ENCODE data around the gene MAMSTR.
"Not testable (repeated sequence)": the region's sequence is repeated elsewhere in the genome, so short reads cannot be mapped to it uniquely, and the experiment has no call there.

MAMSTR gene, protein sequence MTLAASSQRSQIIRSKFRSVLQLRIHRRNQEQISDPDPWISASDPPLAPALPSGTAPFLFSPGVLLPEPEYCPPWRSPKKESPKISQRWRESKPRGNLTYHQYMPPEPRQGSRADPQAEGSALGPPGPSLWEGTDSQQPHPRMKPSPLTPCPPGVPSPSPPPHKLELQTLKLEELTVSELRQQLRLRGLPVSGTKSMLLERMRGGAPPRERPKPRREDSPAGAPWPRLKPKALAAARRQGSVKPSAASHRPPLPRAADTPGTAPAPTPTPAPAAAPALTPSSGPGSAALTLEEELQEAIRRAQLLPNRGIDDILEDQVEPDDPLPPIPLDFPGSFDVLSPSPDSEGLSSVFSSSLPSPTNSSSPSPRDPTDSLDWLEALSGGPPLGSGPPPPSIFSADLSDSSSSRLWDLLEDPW

DNA sequence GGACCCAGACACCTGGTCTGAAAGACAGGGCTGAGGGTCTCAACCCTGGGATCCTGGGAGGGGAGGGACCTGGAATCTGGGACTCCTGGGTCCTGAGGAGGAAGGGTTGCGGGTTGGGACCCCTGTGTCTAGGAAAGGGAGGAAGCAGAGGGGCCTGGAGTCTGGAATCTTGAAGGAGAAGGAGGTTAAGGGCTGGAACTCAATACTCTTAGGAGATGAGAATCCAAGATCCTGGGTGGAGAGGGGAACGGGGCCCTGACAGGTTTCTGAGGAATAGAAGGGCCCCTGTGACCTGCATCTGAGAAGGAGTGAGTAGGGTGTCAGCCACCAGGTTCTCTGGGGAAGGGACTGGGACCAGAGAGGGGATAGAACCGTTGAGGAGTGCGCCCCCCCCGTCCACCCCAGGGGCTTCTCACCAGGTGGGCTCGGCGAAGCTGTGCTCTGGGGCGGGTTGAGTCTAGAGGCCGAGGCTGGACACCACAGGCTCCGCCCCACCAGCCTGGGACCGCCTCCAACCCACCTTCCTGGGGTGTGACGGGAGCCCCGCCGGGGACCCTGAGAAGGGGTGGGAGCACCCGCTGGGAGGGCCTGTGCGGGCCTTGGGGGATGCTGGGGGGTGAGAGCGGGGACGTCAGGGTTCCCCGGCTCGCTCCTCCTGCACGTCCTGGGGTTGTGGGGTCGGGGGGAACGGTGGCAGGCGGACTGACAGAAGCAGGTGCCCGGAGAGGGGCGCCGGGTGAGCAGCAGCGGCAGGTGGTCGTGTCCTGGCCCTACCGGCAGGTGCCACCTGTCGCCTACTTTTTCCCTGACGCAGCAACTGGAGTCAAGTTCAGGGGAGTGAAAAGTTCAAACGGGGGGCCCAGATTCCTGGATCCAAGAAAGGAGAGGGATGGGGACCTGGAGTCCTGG, at the start of gene MAMSTR:
Gene MAMSTR (minus strand): TSS at position 463 of the 909 bp plus-strand sequence. CDS start 694 bp downstream, outside the sequence.
- TF ChIP-seq, protein P1, sequence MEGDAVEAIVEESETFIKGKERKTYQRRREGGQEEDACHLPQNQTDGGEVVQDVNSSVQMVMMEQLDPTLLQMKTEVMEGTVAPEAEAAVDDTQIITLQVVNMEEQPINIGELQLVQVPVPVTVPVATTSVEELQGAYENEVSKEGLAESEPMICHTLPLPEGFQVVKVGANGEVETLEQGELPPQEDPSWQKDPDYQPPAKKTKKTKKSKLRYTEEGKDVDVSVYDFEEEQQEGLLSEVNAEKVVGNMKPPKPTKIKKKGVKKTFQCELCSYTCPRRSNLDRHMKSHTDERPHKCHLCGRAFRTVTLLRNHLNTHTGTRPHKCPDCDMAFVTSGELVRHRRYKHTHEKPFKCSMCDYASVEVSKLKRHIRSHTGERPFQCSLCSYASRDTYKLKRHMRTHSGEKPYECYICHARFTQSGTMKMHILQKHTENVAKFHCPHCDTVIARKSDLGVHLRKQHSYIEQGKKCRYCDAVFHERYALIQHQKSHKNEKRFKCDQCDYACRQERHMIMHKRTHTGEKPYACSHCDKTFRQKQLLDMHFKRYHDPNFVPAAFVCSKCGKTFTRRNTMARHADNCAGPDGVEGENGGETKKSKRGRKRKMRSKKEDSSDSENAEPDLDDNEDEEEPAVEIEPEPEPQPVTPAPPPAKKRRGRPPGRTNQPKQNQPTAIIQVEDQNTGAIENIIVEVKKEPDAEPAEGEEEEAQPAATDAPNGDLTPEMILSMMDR (IDR thresholded peaks at IDR 0.05; ENCODE audit: low read depth, low read length) = no peak
- no peak for DNase-seq (ENCODE audit: extremely low read depth, low read depth)

DNA sequence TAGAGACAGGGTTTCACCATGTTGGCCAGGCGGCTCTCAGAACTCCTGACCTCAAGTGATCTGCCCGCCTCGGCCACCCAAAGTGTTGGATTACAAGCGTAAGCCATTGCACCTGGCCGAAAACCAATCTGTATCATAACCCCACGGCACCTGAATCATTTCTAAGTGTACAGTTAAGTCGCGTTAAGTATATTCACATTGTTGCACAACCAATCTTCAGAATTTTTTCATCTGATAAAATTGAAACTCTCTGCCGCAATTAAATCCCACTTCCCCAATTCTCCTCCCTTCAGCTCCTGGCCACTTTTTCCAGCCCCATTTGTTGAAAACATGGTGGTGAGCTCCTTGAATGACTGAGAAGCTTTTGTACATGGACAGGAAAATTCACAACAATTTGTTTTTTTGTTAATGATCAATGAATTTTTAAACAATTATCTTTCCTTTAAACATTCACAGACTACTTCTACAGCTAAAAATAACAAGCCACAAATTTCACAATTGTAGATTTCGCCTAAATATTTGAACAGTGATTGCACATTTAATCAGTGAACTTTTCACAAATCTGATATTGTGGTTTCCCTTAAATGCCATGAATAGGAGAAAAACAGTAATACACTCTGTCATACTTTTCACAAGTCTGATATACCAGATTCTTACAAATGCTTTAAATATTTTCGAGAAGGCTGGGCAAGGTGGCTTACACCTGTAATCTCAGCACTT, 49.6 kb upstream of the MAMSTR start:
- TF ChIP-seq, protein P1 (IDR thresholded peaks at IDR 0.05; ENCODE audit: low read depth, low read length) = no peak
- no peak for DNase-seq (ENCODE audit: extremely low read depth, low read depth)

DNA sequence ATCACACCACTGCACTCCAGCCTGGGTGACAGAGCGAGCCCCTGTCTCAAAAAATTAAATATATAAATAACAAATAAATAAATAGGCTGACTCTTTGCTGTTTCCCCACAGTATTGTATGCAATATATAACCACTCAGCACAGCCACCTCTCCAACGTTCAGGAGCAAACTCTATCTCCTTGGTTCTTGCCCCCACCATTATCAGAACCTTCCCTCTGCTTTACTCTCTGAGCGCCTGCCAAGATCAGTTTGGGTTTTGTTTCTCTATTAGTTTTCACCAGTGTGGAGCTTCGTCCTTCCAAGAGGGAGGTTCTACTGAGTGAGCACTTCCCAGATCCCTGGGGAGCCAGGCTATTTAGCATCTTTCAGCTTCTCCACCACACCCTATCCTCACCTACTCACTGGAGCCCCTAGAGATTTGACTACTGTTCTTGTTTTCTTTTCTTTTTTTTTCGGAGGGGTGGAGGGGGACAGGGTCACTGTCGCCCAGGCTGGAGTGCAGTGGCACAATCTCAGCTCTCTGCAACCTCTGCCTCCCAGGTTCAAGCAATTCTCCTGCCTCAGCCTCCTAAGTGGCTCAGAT, 48.7 kb upstream of the MAMSTR start:
- not testable (repeated sequence) for DNase-seq (ENCODE audit: extremely low read depth, low read depth)

DNA sequence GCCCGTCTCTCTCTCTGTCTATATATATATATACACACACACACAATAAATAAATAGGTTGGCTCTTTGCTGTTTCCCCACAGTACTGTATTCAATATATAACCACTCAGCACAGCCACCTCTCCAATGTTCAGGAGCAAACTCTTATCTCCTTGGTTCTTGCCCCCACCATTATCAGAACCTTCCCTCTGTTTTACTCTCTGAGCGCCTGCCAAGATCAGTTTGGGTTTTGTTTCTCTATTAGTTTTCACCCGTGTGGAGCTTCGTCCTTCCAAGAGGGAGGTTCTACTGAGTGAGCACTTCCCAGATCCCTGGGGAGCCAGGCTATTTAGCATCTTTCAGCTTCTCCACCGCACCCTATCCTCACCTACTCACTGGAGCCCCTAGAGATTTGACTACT, 46.3 kb upstream of the MAMSTR start:
- DNase-seq (ENCODE audit: extremely low read depth, low read depth) = not testable (repeated sequence)

DNA sequence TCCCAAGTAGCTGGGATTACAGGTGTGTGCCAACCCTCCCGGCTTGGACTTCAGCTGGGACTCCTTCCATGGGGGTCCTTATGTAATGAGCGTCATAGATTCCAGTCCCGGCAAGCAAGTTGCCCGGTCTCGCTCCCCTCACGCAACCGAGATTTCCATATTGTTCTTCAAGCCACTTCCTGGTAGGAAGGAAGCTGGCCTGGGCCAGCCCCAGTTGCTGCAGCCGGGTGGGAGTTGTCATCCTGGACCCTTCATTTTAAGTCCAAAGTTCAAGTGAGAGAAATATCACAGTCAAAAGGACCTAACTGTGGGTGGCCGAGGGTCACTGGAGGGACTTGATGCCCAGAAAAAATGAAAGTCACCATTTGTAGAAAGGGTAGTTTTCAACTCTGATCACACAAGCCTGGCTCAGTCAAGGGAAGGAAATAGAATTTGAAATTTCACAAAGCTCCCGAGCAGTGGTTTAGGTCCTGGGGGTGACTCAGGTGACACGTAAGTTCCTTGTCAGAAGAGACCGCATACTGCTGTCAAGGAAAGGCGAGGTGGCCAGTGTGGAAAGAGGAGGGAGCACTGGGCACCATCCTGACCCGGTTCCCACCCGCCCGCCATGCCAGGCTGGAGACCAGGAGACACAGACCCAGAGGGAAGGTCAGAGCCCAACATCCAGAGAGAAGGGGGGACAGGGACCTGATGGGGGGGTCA, 41.1 kb upstream of the MAMSTR start:
- no peak for DNase-seq (ENCODE audit: extremely low read depth, low read depth)

DNA sequence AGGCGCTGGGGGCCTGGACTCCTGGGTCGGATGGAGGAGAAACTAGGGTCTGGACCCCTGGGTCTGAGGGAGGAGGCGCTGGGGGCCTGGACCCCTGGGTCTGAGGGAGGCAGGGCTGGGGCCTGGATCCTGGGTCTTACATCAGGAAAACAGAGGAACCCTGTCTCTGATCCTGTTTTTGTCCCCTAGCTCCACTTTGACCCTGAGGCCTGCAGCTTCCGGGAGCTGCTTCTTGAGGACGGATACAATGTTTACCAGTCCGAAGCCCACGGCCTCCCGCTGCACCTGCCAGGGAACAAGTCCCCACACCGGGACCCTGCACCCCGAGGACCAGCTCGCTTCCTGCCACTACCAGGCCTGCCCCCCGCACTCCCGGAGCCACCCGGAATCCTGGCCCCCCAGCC, 38.2 kb upstream of the MAMSTR start:
- TF ChIP-seq, protein P1 (IDR thresholded peaks at IDR 0.05; ENCODE audit: low read depth, low read length) = no peak
- DNase-seq (ENCODE audit: extremely low read depth, low read depth) = no peak

More for the DNA sequence above, 41.1 kb upstream of the MAMSTR start:
- TF ChIP-seq, protein P1 (IDR thresholded peaks at IDR 0.05; ENCODE audit: low read depth, low read length) = no peak

DNA sequence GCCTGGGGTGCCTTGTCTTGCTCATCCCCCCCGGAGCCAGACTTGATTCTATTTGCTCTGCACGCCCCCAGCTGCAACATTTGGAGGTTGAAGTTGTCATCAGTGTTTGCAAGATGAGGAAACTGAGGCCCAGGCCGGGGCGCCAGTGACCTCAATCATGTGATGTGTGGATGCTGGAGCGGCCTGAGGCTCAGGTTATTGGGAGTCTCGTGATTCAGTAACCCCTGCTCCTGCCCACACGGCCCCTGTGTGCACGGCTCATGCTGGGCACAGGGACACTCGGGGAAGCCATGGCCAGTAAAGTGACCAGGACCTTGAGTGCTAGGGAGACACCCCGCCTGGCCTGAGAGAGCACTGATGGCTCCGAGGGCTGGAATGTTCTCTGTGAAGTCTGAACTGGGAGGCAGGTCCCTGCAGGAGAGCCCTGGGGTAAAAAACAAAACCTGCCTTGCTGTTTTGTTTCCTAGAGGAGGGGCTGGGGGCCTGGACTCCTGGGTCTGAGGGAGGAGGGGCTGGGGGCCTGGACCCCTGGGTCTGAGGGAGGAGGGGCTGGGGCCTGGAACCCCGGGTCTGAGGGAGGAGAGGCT, 37.7 kb upstream of the MAMSTR start:
- no peak for DNase-seq (ENCODE audit: extremely low read depth, low read depth)
- TF ChIP-seq, protein P1 (IDR thresholded peaks at IDR 0.05; ENCODE audit: low read depth, low read length) = no peak

Data from AG09319 (cell line).